HG02642 (cell line): ENCODE measurements around the gene HOXB3.

Experiments
- ATAC-seq: cut with Tn5 transposase; IDR thresholded peaks from one replicate; pipeline ENCODE4 v1.9.1; 2021; ENCODE audit warnings: mild to moderate bottlenecking; ENCODE audit not compliant: unreplicated experiment, poor library complexity

Gene HOXB3

GRCh38 chr17:48613862-48614694 lies 24.0 kb upstream of the HOXB3 start:
- ATAC-seq = no peak

- ATAC-seq = no peak
These were observed 23.0 kb upstream of the HOXB3 start for GRCh38 chr17:48612854-48613691.

GRCh38 chr17:48612456-48612853 lies 22.4 kb upstream of the HOXB3 start:
- no peak for ATAC-seq

GRCh38 chr17:48611681-48612455 lies 21.8 kb upstream of the HOXB3 start:
- no peak for ATAC-seq

- no peak for ATAC-seq
These were observed 21.2 kb upstream of the HOXB3 start for GRCh38 chr17:48611213-48611612.

- no peak for ATAC-seq
These were observed 20.5 kb upstream of the HOXB3 start, which contains the start of gene HOXB7 for GRCh38 chr17:48610282-48611211. Gene HOXB7, minus strand, starts transcription at chr17:48611017. Its CDS starts 99 bp downstream, at chr17:48610918.

- ATAC-seq = no peak
These were observed 19.8 kb upstream of the HOXB3 start for GRCh38 chr17:48609759-48610281.

GRCh38 chr17:48609033-48609432 lies 19.0 kb upstream of the HOXB3 start:
- ATAC-seq = no peak

- ATAC-seq = no peak
These were observed 18.4 kb upstream of the HOXB3 start for GRCh38 chr17:48608494-48608834.

- no peak for ATAC-seq
These were observed 17.0 kb upstream of the HOXB3 start for GRCh38 chr17:48606892-48607614.

GRCh38 chr17:48605991-48606891 lies 16.2 kb upstream of the HOXB3 start:
- ATAC-seq = no peak

- no peak for ATAC-seq
These were observed 15.4 kb upstream of the HOXB3 start for GRCh38 chr17:48605409-48605919.

- no peak for ATAC-seq
These were observed 14.8 kb upstream of the HOXB3 start, which contains the start of gene HOXB6 for GRCh38 chr17:48604770-48605329. Gene HOXB6, minus strand, starts transcription at chr17:48604986. Its CDS starts 6,836 bp downstream, at chr17:48598150.

- no peak for ATAC-seq
These were observed 14.1 kb upstream of the HOXB3 start for GRCh38 chr17:48603959-48604769.

- no peak for ATAC-seq
These were observed 11.7 kb upstream of the HOXB3 start for GRCh38 chr17:48601539-48602425.
